HCT116 (cell line): ENCODE measurements around the gene KRT33A. TPM values are rescaled to one million over a fixed set of nuclear protein-coding genes. Genes with fewer than 3 reads are reported as not detected.

Experiments
- ATAC-seq: fragments of 200-7000 bp; cut with Tn5 transposase; 2 replicates; pipeline ENCODE4 v1.9.1; 2020; ENCODE audit warnings: mild to moderate bottlenecking, moderate library complexity
- BruUV-seq: library from RNA; stranded (reverse); fragments of 400-500 nt; replicated peaks from 2 replicates; lab custom pipeline; 2021; lab: Mats Ljungman, UMichigan
- CTCF ChIA-PET: fragments of 300-600 bp; sonication (Branson Sonifier 250); formaldehyde crosslinking; loops from one replicate; lab custom pipeline; 2021; ENCODE audit warnings: antibody characterized with exemption; lab: Charles Lee
- POLR2A ChIA-PET: fragments of 300-600, 350-600 bp; sonication (Branson Sonifier 250); formaldehyde crosslinking; loops from one replicate; lab custom pipeline; 2021; ENCODE audit warnings: antibody characterized with exemption; lab: Charles Lee
- RAD21 ChIA-PET, 2 experiments: fragments of 300-600 bp; sonication (Branson Sonifier 250); formaldehyde crosslinking; loops; one replicate each; lab custom pipeline; 2023; ENCODE audit warnings: low total read pairs in 2 of 2; ENCODE audit not compliant: uncharacterized antibody in 2 of 2, unreplicated experiment in 2 of 2, low non-redundant PET in 1 of 2; lab: Charles Lee
- DNase-seq: peaks from one replicate; pipeline ENCODE4 v3.0.0-alpha.2; 2010; ENCODE audit warnings: low read depth, low spot score
- H2AFZ ChIP-seq: fragments of 200-600 bp; shearing (Covaris generic), sonication (generic); 2 replicates; pipeline ENCODE4 v1.6.1; 2017; ENCODE audit warnings: low read depth, mixed run types, mixed read lengths, antibody characterized with exemption, low read length; ENCODE audit not compliant: poor library complexity, severe bottlenecking
- H3K27ac ChIP-seq: 2 replicates; pipeline ENCODE4 v1.5.1; 2012; ENCODE audit warnings: low read depth, low read length
- H3K27me3 ChIP-seq: fragments of 200-600 bp; sonication (generic); 2 replicates; pipeline ENCODE4 v1.6.1; 2016; ENCODE audit warnings: mixed run types, low read length, mixed read lengths; ENCODE audit not compliant: insufficient read depth
- H3K36me3 ChIP-seq, 2 experiments: fragments of 200-500 bp in 1 of 2; fragments of 200-600 bp in 1 of 2; sonication (Bioruptor generic) in 1 of 2; sonication (generic) in 1 of 2; 2 replicates each; pipeline versions ENCODE4 v1.5.1 to v1.6.1; 2014 to 2016; ENCODE audit warnings: low read length in 2 of 2, inconsistent platforms in 1 of 2, mixed read lengths in 1 of 2, mixed run types in 1 of 2; ENCODE audit not compliant: insufficient read depth in 2 of 2, control insufficient read depth in 1 of 2
- H3K4me1 ChIP-seq, 2 experiments: fragments of 200-600 bp in 1 of 2; sonication (generic) in 1 of 2; 2 replicates each; pipeline versions ENCODE4 v1.5.1 to v1.6.1; 2012 to 2017; ENCODE audit warnings: low read length in 2 of 2, inconsistent platforms in 1 of 2, mild to moderate bottlenecking in 1 of 2, mixed read lengths in 1 of 2, mixed run types in 1 of 2, moderate library complexity in 1 of 2; ENCODE audit not compliant: insufficient read depth in 2 of 2, control insufficient read depth in 1 of 2
- H3K4me2 ChIP-seq: fragments of 200-600 bp; sonication (generic); 2 replicates; pipeline ENCODE4 v1.6.1; 2017; ENCODE audit warnings: mixed run types, low read length, mixed read lengths
- H3K4me3 ChIP-seq, 2 experiments: fragments of 200-600 bp in 1 of 2; sonication (generic) in 1 of 2; replicated peaks in 1 of 2; 2 replicates each; pipeline ENCODE4 v1.5.1; 2011 to 2016; ENCODE audit warnings: low read length in 2 of 2, control low read depth in 1 of 2, low read depth in 1 of 2, mild to moderate bottlenecking in 1 of 2, mixed read lengths in 1 of 2, mixed run types in 1 of 2
- H3K79me2 ChIP-seq: fragments of 200-600 bp; sonication (generic); 2 replicates; pipeline ENCODE4 v1.6.1; 2017; ENCODE audit warnings: mild to moderate bottlenecking, mixed run types, low read length, moderate library complexity, mixed read lengths; ENCODE audit not compliant: insufficient read depth
- H3K9ac ChIP-seq: fragments of 200-600 bp; sonication (generic); 2 replicates; pipeline ENCODE4 v1.6.1; 2016; ENCODE audit warnings: low read length, mixed read lengths
- H3K9me2 ChIP-seq: fragments of 200-600 bp; sonication (generic), shearing (Covaris generic); 2 replicates; pipeline ENCODE4 v1.6.1; 2017; ENCODE audit warnings: mixed run types, mild to moderate bottlenecking, moderate library complexity; ENCODE audit not compliant: insufficient read depth
- H3K9me3 ChIP-seq, 2 experiments: fragments of 200-500 bp in 1 of 2; fragments of 200-600 bp in 1 of 2; sonication (Bioruptor generic) in 1 of 2; sonication (generic) in 1 of 2; 2 replicates each; pipeline ENCODE4 v1.6.1; 2014 to 2017; ENCODE audit warnings: low read length in 2 of 2, mixed read lengths in 2 of 2, inconsistent platforms in 1 of 2, low read depth in 1 of 2, mild to moderate bottlenecking in 1 of 2, mixed run types in 1 of 2, moderate library complexity in 1 of 2; ENCODE audit not compliant: control insufficient read depth in 1 of 2, insufficient read depth in 1 of 2
- H4K20me1 ChIP-seq: fragments of 200-600 bp; sonication (generic), shearing (Covaris generic); 2 replicates; pipeline ENCODE4 v1.6.1; 2017; ENCODE audit warnings: mixed run types, mild to moderate bottlenecking, moderate library complexity; ENCODE audit not compliant: insufficient read depth
- CEBPB ChIP-seq: IDR thresholded peaks from 2 replicates; pipeline ENCODE4 v1.6.1; 2012; ENCODE audit warnings: low read depth
- EGR1 ChIP-seq: IDR thresholded peaks from 2 replicates; pipeline ENCODE4 v1.6.1; 2012; ENCODE audit warnings: low read depth
- ELF1 ChIP-seq: IDR thresholded peaks from 2 replicates; pipeline ENCODE4 v1.6.1; 2012; ENCODE audit warnings: low read depth, borderline replicate concordance
- EZH2 ChIP-seq: fragments of 200-600 bp; sonication (generic); IDR thresholded peaks from 2 replicates; pipeline ENCODE4 v1.6.1; 2017; ENCODE audit warnings: antibody characterized with exemption, mixed run types
- FOSL1 ChIP-seq: IDR thresholded peaks from 2 replicates; pipeline ENCODE4 v1.6.1; 2012; ENCODE audit warnings: low read depth
- JUND ChIP-seq: IDR thresholded peaks from 2 replicates; pipeline ENCODE4 v1.6.1; 2012
- POLR2A ChIP-seq: IDR thresholded peaks from 2 replicates; pipeline ENCODE4 v1.7.0; 2011; ENCODE audit warnings: borderline replicate concordance; ENCODE audit not compliant: insufficient read depth, insufficient read length; ENCODE audit errors: extremely low read depth
- RAD21 ChIP-seq: IDR thresholded peaks from 2 replicates; pipeline ENCODE4 v1.6.1; 2012; ENCODE audit warnings: low read depth, mild to moderate bottlenecking
- SIN3A ChIP-seq: IDR thresholded peaks from 2 replicates; pipeline ENCODE4 v1.6.1; 2012; ENCODE audit warnings: low read depth
- SRF ChIP-seq: IDR thresholded peaks from 2 replicates; pipeline ENCODE4 v1.6.1; 2012; ENCODE audit warnings: low read depth
- TCF7L2 ChIP-seq: IDR thresholded peaks from 2 replicates; pipeline ENCODE4 v1.7.0; 2011; ENCODE audit warnings: borderline replicate concordance, inconsistent platforms; ENCODE audit not compliant: insufficient read depth, insufficient read length; ENCODE audit errors: extremely low read depth
- YY1 ChIP-seq: IDR thresholded peaks from 2 replicates; pipeline ENCODE4 v1.6.1; 2011; ENCODE audit warnings: low read length, low read depth, moderate library complexity, mild to moderate bottlenecking; ENCODE audit not compliant: insufficient replicate concordance; ENCODE audit errors: extremely low read depth
- ZNF274 ChIP-seq: fragments of 200-500 bp; sonication (Bioruptor generic); IDR thresholded peaks from 2 replicates; pipeline ENCODE4 v1.6.1; 2014; ENCODE audit warnings: mild to moderate bottlenecking, low read depth, low read length, inconsistent platforms
- intact Hi-C: fragments of 100-400 bp; cut with micrococcal nuclease; formaldehyde crosslinking; loops from 2 replicates; pipeline ENCODE4 v1.10.0; 2022
- total RNA-seq: library from RNA; stranded (reverse); gene quantifications from one replicate; pipeline ENCODE4 v1.2.1, GENCODE V29; 2021; ENCODE audit not compliant: unreplicated experiment
- TF ChIP-seq, protein P1 (sequence below): IDR thresholded peaks from 2 replicates; pipeline ENCODE4 v1.6.1; 2012; ENCODE audit warnings: low read depth
- TF ChIP-seq, protein P2 (sequence below): IDR thresholded peaks from 2 replicates; pipeline ENCODE4 v1.6.1; 2012
- TF ChIP-seq, protein P3 (sequence below), 3 experiments: fragments of 200-600 bp in 1 of 3; sonication (generic) in 1 of 3; IDR thresholded peaks in 2 of 3; conservative IDR thresholded peaks in 1 of 3; 2 replicates each; pipeline ENCODE4 v1.5.1; 2012 to 2017; ENCODE audit warnings: low read depth in 2 of 3, low read length in 2 of 3, antibody characterized with exemption in 1 of 3, borderline replicate concordance in 1 of 3, control low read depth in 1 of 3, mild to moderate bottlenecking in 1 of 3, mixed read lengths in 1 of 3, mixed run types in 1 of 3, moderate library complexity in 1 of 3; ENCODE audit not compliant: insufficient read depth in 1 of 3
- TF ChIP-seq, protein P4 (sequence below): IDR thresholded peaks from 2 replicates; pipeline ENCODE4 v1.6.1; 2012
- TF ChIP-seq, protein P5 (sequence below): IDR thresholded peaks from 2 replicates; pipeline ENCODE4 v1.6.1; 2011; ENCODE audit warnings: mild to moderate bottlenecking, low read length, moderate library complexity; ENCODE audit not compliant: insufficient replicate concordance; ENCODE audit errors: extremely low read depth

Gene KRT33A
- total RNA-seq, 1 experiment from 2014 or later, result not detected

DNA sequence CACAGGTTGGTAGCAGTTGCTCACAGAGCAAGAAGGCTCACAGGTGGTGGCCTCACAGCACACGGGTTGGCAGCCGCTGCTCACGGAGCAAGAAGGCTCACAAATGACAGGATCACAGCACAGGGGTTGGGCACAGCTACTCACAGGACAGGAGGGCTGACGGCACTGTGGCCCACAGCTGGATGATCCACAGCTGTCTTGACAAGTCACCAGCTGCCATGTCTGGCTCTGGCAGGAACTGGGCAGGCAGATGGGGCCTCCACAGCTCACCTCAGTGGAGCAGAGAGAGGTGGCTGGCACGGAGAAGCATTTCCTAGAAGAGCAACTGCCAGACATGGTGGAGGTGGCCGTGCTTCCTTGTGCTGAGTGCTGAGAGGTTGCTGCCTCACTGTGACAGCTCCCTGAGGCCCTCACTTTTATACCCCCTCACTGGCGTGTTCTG, 41.7 kb downstream of the KRT33A start, which contains the start of gene KRTAP16-1:
Gene KRTAP16-1, minus strand, starts transcription at position 392 of the 442 bp plus-strand sequence. Its CDS starts 56 bp downstream, at position 336.
- H3K9me2 ChIP-seq, result no peaks in the 10 kb centered on the region
- ATAC-seq (no peak), DNase-seq (no peak)
- no peak for TF ChIP-seq ZNF274
- no peak for TF ChIP-seq FOSL1
- no peak for TF ChIP-seq EGR1
- TF ChIP-seq, protein P1, sequence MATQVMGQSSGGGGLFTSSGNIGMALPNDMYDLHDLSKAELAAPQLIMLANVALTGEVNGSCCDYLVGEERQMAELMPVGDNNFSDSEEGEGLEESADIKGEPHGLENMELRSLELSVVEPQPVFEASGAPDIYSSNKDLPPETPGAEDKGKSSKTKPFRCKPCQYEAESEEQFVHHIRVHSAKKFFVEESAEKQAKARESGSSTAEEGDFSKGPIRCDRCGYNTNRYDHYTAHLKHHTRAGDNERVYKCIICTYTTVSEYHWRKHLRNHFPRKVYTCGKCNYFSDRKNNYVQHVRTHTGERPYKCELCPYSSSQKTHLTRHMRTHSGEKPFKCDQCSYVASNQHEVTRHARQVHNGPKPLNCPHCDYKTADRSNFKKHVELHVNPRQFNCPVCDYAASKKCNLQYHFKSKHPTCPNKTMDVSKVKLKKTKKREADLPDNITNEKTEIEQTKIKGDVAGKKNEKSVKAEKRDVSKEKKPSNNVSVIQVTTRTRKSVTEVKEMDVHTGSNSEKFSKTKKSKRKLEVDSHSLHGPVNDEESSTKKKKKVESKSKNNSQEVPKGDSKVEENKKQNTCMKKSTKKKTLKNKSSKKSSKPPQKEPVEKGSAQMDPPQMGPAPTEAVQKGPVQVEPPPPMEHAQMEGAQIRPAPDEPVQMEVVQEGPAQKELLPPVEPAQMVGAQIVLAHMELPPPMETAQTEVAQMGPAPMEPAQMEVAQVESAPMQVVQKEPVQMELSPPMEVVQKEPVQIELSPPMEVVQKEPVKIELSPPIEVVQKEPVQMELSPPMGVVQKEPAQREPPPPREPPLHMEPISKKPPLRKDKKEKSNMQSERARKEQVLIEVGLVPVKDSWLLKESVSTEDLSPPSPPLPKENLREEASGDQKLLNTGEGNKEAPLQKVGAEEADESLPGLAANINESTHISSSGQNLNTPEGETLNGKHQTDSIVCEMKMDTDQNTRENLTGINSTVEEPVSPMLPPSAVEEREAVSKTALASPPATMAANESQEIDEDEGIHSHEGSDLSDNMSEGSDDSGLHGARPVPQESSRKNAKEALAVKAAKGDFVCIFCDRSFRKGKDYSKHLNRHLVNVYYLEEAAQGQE, result no peak
- TF ChIP-seq RAD21, result no peak
- TF ChIP-seq, protein P2, sequence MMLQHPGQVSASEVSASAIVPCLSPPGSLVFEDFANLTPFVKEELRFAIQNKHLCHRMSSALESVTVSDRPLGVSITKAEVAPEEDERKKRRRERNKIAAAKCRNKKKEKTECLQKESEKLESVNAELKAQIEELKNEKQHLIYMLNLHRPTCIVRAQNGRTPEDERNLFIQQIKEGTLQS, result no peak
- TF ChIP-seq ELF1, result no peak
- no peak for TF ChIP-seq CEBPB
- TF ChIP-seq POLR2A, result no peak
- no peak for TF ChIP-seq JUND
- no peak for TF ChIP-seq SRF
- no peak for TF ChIP-seq EZH2
- TF ChIP-seq, protein P3, sequence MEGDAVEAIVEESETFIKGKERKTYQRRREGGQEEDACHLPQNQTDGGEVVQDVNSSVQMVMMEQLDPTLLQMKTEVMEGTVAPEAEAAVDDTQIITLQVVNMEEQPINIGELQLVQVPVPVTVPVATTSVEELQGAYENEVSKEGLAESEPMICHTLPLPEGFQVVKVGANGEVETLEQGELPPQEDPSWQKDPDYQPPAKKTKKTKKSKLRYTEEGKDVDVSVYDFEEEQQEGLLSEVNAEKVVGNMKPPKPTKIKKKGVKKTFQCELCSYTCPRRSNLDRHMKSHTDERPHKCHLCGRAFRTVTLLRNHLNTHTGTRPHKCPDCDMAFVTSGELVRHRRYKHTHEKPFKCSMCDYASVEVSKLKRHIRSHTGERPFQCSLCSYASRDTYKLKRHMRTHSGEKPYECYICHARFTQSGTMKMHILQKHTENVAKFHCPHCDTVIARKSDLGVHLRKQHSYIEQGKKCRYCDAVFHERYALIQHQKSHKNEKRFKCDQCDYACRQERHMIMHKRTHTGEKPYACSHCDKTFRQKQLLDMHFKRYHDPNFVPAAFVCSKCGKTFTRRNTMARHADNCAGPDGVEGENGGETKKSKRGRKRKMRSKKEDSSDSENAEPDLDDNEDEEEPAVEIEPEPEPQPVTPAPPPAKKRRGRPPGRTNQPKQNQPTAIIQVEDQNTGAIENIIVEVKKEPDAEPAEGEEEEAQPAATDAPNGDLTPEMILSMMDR (IDR thresholded peaks at IDR 0.05 in 2 of 3, conservative IDR thresholded peaks at IDR 0.05 in 1 of 3; ENCODE audit: borderline replicate concordance in 1 of 3, insufficient read depth in 1 of 3, low read depth in 2 of 3, low read length in 2 of 3), result no peak
- no peak for TF ChIP-seq TCF7L2
- TF ChIP-seq, protein P4, sequence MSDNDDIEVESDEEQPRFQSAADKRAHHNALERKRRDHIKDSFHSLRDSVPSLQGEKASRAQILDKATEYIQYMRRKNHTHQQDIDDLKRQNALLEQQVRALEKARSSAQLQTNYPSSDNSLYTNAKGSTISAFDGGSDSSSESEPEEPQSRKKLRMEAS, result no peak
- TF ChIP-seq YY1, result no peak
- no peak for TF ChIP-seq SIN3A
- TF ChIP-seq, protein P5, sequence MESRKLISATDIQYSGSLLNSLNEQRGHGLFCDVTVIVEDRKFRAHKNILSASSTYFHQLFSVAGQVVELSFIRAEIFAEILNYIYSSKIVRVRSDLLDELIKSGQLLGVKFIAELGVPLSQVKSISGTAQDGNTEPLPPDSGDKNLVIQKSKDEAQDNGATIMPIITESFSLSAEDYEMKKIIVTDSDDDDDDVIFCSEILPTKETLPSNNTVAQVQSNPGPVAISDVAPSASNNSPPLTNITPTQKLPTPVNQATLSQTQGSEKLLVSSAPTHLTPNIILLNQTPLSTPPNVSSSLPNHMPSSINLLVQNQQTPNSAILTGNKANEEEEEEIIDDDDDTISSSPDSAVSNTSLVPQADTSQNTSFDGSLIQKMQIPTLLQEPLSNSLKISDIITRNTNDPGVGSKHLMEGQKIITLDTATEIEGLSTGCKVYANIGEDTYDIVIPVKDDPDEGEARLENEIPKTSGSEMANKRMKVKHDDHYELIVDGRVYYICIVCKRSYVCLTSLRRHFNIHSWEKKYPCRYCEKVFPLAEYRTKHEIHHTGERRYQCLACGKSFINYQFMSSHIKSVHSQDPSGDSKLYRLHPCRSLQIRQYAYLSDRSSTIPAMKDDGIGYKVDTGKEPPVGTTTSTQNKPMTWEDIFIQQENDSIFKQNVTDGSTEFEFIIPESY, result no peak
- H3K4me1 ChIP-seq, result no peaks in the 10 kb centered on the region
- no peaks in the 10 kb centered on the region for H3K9me3 ChIP-seq
- no TSS peak for BruUV-seq
- ChIA-PET RAD21 (no interaction called here), CTCF (no interaction called here), POLR2A (no interaction called here)
- no peaks in the 10 kb centered on the region for H3K27me3 ChIP-seq
- H3K36me3 ChIP-seq, result no peaks in the 10 kb centered on the region
- H3K4me3 ChIP-seq, result no peak within 1 kb of the TSS
- H3K79me2 ChIP-seq, result no peaks in the 10 kb centered on the region
- H4K20me1 ChIP-seq, result no peaks in the 10 kb centered on the region
- no peak within 1 kb of the TSS for H3K9ac ChIP-seq
- no peak within 1 kb of the TSS for H3K4me2 ChIP-seq
- no peak within 1 kb of the TSS for H2AFZ ChIP-seq
- intact Hi-C loops, result no loop called here
- no peak within 1 kb of the TSS for H3K27ac ChIP-seq
